Measurements from ENCODE around the gene PFDN2.

PFDN2 gene

GRCh38 chr1:161153682-161154337, 36.0 kb upstream of the PFDN2 start, which contains the start of gene UFC1:
UFC1 (plus strand) TSS chr1:161153978; CDS start chr1:161153998, 20 bp downstream.
- TF ChIP-seq CTCF (conservative IDR thresholded peaks at IDR 0.05) (no peak), ZFX (IDR thresholded peaks at IDR 0.05) (no peak)
- peak within 1 kb of the TSS; percentile 98 for H3K27ac ChIP-seq

- peak overlapping the region; percentile 98 for H3K27ac ChIP-seq
- no peak for TF ChIP-seq ZFX (IDR thresholded peaks at IDR 0.05)
- TF ChIP-seq CTCF (conservative IDR thresholded peaks at IDR 0.05), result no peak
These were observed 35.3 kb upstream of the PFDN2 start for GRCh38 chr1:161153176-161153575.

GRCh38 chr1:161145832-161146231, 28.0 kb upstream of the PFDN2 start:
- TF ChIP-seq CTCF (conservative IDR thresholded peaks at IDR 0.05) (no peak), ZFX (IDR thresholded peaks at IDR 0.05) (no peak)
- no peak overlapping the region for H3K27ac ChIP-seq

GRCh38 chr1:161140755-161141400, 23.0 kb upstream of the PFDN2 start:
- H3K27ac ChIP-seq, result no peak overlapping the region
- TF ChIP-seq CTCF (conservative IDR thresholded peaks at IDR 0.05), result no peak
- TF ChIP-seq ZFX (IDR thresholded peaks at IDR 0.05), result no peak

GRCh38 chr1:161139766-161140165, 21.9 kb upstream of the PFDN2 start:
- peak; percentile 75 for TF ChIP-seq CTCF (conservative IDR thresholded peaks at IDR 0.05)
- no peak for TF ChIP-seq ZFX (IDR thresholded peaks at IDR 0.05)
- no peak overlapping the region for H3K27ac ChIP-seq

GRCh38 chr1:161138431-161138830, 20.6 kb upstream of the PFDN2 start:
- TF ChIP-seq CTCF (conservative IDR thresholded peaks at IDR 0.05) (no peak), ZFX (IDR thresholded peaks at IDR 0.05) (no peak)
- H3K27ac ChIP-seq, result no peak overlapping the region

- H3K27ac ChIP-seq, result no peak overlapping the region
- TF ChIP-seq CTCF (conservative IDR thresholded peaks at IDR 0.05) (no peak), ZFX (IDR thresholded peaks at IDR 0.05) (no peak)
These were observed 20.0 kb upstream of the PFDN2 start for GRCh38 chr1:161137881-161138280.

Data from C4-2B (cell line).